Measurements from ENCODE around the gene FMN1. TPM values are rescaled to one million over a fixed set of nuclear protein-coding genes. Genes with fewer than 3 reads are reported as not detected.

The FMN1 gene
- total and polyA plus RNA-seq, 2 of the 13 experiments (the other 11 are each of a cell fraction or from before 2014, with no cell fraction given) = 0.20 to 0.60 TPM

GRCh38 chr15:32893421-32893820, 301.1 kb downstream of the FMN1 start:
- Histone ChIP-seq H4K20me1 (ENCODE audit: insufficient read depth, low read length) (no peaks in the 10 kb centered on the region; the same call in 1 of the 2 replicates), H3K9ac (ENCODE audit: insufficient read depth, low read depth, low read length) (no peak overlapping the region), H3K4me2 (ENCODE audit: low read depth, low read length) (no peak overlapping the region), H3K9me3 (ENCODE audit: low read length) (no peaks in the 10 kb centered on the region), H3K4me3 (replicated peaks in 1 of 3; ENCODE audit: insufficient read depth in 1 of 3, low read depth in 2 of 3, low read length in 3 of 3) (no peak overlapping the region), H3K36me3 (replicated peaks in 1 of 2; ENCODE audit: control insufficient read depth in 1 of 2, insufficient read depth in 2 of 2, low read length in 2 of 2) (no peaks in the 10 kb centered on the region), H3K79me2 (ENCODE audit: insufficient read depth, low read length) (no peaks in the 10 kb centered on the region), H2AFZ (ENCODE audit: low read length) (no peak overlapping the region), H3K27me3 (ENCODE audit: control insufficient read depth in 1 of 2, insufficient read depth in 2 of 2, low read length in 2 of 2) (no peaks in the 10 kb centered on the region), H3K27ac (ENCODE audit: extremely low read length, insufficient read depth, low read length) (no peak overlapping the region), H3K4me1 (ENCODE audit: insufficient read depth, low read length) (no peaks in the 10 kb centered on the region)
- intact Hi-C loops (cut with micrococcal nuclease; ENCODE audit: unreplicated experiment) (no loop called here), in situ Hi-C loops (cut with HindIII; ENCODE audit: extremely low pct_ligation_motif_present, low pct_unique_long_range_greater_than_20kb) (no loop called here)
- ChIA-PET POLR2A (no interaction called here), CTCF (ENCODE audit: low intra/inter-chr PET ratio, low total read pairs) (no interaction called here)
- FAIRE-seq (no peak), DNase-seq (ENCODE audit: low spot score) (no peak), ATAC-seq (no peak)
- TF ChIP-seq E2F2 (CRISPR knock-in tag; IDR thresholded peaks at IDR 0.05; ENCODE audit: borderline replicate concordance) (no peak), SETDB1 (CRISPR knock-in tag; IDR thresholded peaks at IDR 0.05; ENCODE audit: borderline replicate concordance) (no peak), REXO4 (CRISPR knock-in tag; IDR thresholded peaks at IDR 0.05; ENCODE audit: borderline replicate concordance) (no peak), MIER2 (CRISPR knock-in tag; IDR thresholded peaks at IDR 0.05) (no peak), GTF2F1 (IDR thresholded peaks at IDR 0.05; ENCODE audit: low read length) (no peak), ZKSCAN1 (IDR thresholded peaks at IDR 0.05; ENCODE audit: low read length) (no peak), ZMYM4 (CRISPR knock-in tag; IDR thresholded peaks at IDR 0.05) (no peak), KDM1A (CRISPR knock-in tag; IDR thresholded peaks at IDR 0.05) (no peak), SALL1 (CRISPR knock-in tag; IDR thresholded peaks at IDR 0.05) (no peak), ZNF660 (CRISPR knock-in tag; IDR thresholded peaks at IDR 0.05; ENCODE audit: borderline replicate concordance, low read depth) (no peak), PLRG1 (conservative IDR thresholded peaks at IDR 0.05) (no peak), ATAD3A (CRISPR knock-in tag; IDR thresholded peaks at IDR 0.05) (no peak), ZNF780A (CRISPR knock-in tag; IDR thresholded peaks at IDR 0.05) (no peak), RERE (CRISPR knock-in tag; IDR thresholded peaks at IDR 0.05; ENCODE audit: low read depth) (no peak)
- BruUV-seq (replicated peaks) = no TSS peak

Data from HepG2 (cell line).